SHP77 (cell line): ENCODE measurements around the gene DPH2.

Experiments
- DNase-seq, 2 experiments: peaks; one replicate each; lab custom pipeline; 2025; lab: John Stamatoyannopoulos, UW

Gene DPH2, protein sequence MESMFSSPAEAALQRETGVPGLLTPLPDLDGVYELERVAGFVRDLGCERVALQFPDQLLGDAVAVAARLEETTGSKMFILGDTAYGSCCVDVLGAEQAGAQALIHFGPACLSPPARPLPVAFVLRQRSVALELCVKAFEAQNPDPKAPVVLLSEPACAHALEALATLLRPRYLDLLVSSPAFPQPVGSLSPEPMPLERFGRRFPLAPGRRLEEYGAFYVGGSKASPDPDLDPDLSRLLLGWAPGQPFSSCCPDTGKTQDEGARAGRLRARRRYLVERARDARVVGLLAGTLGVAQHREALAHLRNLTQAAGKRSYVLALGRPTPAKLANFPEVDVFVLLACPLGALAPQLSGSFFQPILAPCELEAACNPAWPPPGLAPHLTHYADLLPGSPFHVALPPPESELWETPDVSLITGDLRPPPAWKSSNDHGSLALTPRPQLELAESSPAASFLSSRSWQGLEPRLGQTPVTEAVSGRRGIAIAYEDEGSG

DNA sequence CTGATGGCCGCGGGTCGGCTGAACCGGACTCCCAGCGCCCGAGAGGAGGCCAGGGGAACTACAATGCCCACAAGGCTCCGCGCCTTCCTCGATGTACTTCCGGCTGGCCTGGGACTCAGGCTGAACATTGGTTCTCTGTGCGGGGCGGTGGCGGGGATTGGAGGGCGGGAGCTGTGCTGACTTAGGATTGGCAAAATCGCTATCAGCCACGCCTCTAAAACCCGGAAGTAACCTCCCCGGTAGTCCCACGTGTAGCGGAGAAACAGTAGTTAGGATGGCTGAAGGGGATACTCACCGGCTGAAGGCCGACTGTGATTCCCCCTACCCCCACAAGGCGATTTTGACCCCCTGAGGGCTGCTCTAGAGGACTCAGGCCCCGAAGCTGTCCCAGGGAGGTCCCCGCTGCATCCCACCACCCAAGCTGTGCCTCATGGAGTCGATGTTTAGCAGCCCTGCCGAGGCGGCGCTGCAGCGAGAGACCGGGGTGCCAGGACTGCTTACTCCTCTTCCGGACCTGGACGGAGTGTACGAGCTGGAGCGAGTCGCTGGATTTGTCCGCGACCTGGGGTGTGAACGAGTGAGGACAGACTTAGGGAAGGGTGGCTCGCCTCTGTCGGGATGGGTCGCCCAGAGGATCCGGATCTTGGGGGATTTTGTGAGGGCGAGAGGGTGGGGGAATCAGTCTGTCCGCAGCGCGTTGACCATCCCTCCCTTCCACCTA, at the start of gene DPH2:
TSS of gene DPH2 (plus strand) at position 265 of the 721 bp plus-strand sequence. CDS start at position 431, 166 bp downstream.
- peak; percentile 96 to 98 for DNase-seq

DNA sequence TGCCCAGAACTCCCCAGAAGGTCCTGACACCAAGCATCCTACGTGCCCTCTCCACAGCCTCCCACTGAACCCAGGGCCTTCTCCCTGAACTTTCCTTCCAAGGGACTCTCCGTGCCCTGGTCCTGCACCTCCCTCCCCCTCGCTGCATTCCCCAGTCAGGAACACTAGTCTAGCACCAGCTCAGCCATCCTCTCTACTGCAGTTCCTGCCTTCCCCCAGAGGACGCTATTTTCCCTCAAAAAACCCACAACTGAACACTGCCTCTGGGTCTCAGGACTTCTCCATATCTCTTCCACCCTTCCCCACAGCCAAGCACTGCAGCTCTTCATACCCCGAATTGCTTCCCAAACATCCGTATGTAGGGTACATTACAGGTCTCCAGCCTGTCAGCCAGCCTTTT, 48.8 kb upstream of the DPH2 start:
- DNase-seq = no peak

DNA sequence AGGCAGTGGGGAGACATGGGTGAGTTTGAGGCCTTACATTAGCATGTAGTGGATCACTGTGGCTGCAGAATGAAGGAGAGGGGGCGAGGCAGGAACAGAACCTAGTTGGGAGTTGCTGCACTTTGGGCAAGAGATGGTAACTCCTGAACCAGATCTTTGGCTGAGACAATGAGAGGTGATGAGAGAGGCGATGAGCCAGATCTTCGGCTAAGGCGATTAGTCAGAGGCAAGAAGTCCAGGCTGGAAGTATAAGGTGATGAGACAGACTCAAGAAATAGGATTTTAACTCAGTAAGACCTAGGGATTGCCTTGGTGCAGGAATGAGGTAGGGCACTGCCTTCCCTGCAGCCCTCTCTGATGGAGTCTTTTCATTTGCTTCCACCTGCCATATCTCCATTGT, 45.3 kb upstream of the DPH2 start:
- no peak for DNase-seq

DNA sequence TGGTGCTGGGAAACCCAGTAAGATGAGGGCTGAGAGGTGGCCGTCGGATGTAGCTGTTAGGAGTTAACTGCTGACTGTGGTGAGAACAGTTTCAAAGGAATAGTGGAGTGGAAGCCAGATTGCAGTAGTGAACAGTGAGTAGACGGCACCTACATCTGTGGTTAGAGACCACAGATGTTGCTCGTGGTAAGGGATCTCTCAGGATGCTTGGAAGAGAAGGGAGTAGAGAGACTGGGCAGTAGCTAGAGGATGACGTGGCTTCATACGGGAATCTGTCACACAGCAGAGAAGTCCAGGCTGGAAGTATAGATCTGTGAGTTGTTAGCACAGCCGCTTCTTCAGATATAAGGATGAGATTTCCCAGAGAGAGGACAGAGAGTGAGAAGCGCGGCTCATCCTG, 44.0 kb upstream of the DPH2 start:
- DNase-seq = no peak

DNA sequence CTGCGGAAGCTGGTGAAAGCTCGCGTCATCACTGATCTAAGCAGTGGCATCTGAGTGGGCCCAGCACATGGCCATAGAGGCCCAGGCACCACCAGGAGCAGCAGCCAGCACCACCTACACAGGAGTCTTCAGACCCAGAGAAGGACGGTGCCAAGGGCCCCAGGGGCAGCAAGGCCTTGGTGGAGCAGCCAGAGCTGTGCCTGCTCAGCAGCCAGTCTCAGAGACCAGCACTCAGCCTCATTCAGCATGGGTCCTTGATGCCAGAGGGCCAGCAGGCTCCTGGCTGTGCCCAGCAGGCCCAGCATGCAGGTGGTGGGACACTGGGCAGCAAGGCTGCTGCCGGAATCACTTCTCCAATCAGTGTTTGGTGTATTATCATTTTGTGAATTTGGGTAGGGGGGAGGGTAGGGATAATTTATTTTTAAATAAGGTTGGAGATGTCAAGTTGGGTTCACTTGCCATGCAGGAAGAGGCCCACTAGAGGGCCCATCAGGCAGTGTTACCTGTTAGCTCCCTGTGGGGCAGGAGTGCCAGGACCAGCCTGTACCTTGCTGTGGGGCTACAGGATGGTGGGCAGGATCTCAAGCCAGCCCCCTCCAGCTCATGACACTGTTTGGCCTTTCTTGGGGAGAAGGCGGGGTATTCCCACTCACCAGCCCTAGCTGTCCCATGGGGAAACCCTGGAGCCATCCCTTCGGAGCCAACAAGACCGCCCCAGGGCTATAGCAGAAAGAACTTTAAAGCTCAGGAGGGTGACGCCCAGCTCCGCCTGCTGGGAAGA, 39.5 kb upstream of the DPH2 start:
- DNase-seq = no peak

DNA sequence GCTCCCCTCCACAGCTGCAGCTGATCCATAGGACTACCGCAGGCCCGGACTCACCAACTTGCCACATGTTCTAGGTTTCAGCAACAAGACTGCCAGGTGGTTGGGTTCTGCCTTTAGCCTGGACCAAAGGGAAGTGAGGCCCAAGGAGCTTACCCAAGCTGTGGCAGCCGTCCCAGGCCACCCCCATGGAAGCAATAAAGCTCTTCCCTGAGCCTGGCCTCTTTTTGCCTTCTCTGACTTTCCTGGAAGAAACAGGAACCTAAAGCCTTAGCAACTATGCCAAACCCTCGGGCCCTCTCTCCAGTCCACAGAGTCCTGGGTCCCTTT, 38.9 kb upstream of the DPH2 start:
- no peak for DNase-seq

DNA sequence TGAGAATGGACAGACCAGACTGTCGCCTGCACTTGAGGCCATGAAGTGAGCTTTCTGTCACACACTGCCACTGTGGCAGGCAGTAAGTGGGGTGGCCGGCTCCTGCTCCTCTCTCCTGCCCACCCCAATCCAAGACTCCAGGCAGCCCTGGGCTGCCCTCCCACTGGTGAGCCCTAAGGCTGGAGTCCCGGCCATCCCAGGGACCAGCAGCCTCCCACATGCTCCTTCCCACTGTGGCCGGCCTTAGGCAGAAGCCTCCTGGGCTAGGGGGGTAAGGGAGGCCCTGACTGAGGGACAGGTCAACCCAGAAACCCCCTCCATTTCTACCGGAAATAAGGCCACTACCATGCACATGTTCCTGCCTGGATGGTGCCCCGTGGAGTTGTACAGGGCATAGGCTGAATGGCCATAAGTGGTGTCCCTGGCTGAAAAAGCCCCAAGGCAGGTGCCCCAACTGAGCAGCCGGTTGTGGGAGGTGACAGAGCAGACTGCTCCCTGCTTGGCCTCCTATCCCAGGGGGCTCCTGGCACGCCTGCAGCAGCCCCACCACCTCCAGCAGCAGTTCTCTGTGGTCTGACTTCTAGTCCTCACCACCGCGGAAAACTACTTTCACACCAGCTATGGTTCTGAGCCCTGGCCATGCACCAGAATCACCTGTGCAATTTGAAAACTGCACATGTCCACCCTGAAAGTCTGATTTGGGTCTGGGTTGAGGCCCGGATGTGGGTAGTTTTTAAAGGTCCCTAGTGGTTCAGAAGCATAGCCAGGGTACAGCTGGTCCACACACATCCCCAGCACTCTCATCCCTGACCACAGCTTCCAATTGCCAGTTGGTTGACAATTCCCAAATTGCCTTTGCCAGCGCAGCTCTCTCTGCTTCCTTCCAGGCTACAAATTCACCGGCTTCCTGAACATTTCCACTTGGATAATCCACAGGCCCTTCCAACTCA, 37.8 kb upstream of the DPH2 start:
- DNase-seq = no peak

DNA sequence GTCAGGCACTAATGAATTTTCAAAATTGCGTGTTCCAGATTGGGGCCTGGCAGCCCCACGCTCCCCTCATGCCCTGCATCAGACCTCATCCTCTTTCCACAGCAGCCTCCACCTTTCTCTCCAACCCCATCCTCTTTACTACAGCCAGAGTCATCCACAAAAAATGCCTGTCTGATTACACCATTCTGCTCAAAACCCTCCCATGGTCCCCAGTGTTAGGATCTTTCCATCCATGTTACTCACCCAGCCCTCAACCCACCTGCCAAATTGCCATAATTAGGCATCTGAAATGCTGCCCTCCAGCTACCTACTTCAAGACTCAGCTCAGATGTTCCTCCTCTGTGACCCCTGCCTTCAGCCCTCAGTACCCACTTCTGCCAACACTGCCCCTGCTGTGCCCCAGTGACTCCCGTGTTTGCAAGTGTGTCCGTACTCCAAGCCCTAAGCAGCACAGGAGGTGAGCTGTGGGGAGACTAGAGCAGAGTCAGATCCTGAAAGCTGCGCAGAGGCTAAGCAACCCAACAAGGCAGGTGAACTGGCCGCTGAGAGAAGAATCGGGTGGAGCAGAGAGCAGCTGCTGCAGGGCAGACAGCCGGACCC, 36.9 kb upstream of the DPH2 start:
- DNase-seq = no peak

DNA sequence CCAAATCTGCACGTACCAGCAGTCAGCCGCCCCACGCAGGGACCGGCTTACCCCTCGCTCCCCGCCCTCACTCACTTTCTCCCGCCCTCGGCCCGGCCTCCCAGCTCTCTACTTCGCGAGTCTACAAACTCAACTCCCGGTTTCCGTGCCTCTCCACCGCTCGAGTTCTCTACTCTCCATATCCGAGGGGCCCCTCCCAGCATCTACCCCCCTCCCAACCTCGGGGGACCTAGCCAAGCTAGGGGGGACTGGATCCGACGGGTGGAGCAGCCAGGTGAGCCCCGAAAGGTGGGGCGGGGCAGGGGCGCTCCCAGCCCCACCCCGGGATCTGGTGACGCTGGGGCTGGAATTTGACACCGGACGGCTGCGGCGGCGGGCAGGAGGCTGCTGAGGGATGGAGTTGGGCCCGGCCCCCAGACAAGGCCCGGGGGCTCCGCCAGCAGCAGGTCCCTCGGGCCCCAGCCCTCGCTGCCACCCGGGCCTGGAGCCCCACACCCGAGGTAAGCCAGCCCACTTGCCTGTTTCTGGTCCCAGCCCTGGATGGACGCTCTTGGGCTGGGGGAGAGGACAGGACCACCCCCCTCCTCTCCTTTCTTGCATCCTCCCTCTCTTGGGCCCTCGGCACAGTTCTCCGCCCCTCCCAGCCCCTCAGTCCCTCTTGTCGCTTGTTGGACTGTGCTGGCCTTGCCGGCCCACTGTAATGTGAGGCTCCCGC, 36.3 kb upstream of the DPH2 start, which contains the start of gene ARTN:
TSS of gene ARTN (plus strand) at position 416 of the 715 bp plus-strand sequence. CDS start 1,856 bp downstream, outside the sequence.
- DNase-seq = no peak

DNA sequence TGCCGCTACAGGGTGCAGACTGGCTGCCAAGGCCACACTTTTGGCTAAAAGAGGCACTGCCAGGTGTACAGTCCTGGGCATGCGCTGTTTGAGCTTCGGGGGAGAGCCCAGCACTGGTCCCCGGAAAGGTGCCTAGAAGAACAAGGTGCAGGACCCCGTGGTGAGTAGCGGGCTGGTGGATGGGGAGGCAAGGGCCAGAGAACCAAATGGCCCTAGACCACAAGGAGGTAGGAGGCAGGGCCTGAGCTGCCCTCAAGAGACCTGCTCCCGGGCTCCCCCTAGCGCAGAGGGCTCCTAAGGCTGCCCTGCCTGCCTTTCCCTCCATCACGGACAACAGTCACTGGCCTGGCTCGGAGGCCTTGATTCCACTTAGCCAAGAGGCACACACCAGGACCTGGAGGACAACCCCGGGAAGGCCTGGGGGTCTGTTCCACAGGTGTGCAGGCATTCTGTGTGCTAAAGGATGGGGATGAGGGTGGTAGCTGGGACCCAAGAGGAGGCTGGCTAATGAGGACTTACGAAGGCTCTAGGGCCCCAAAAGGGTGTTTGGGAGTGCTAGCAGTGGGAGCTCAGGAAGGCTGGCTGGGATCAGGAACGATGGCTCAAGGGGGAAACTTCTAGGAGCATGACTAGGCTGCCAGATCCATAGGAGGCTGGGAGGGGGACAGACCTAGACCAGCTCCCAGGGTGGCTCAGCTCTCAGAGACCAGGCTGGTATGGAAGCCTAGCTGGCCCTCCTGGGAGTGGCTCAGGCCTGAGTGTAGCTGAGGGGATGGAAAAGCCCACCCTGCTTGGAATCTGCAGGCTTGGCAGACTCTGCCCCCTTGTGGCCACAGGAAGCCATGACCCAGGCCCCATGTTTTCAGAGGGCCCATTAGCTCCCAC, 35.5 kb upstream of the DPH2 start:
- peak; percentile 40 to 72 for DNase-seq

DNA sequence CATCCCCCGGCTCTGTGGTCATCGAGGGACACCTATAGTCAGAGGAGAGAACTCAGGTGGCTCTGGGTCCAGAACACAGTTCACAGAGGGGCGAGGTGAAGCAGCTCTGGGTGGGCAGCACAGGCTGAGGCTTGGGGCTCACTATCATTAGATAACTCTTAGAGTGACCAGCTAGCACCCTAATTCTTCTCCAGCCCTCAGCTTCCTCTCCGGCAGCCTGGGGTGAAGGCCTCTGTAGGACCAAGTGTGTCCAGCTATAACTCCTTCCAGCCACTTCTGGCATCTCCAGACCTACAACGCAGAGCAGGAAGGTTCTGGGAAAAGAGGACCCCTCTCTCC, 34.9 kb upstream of the DPH2 start:
- DNase-seq = no peak

DNA sequence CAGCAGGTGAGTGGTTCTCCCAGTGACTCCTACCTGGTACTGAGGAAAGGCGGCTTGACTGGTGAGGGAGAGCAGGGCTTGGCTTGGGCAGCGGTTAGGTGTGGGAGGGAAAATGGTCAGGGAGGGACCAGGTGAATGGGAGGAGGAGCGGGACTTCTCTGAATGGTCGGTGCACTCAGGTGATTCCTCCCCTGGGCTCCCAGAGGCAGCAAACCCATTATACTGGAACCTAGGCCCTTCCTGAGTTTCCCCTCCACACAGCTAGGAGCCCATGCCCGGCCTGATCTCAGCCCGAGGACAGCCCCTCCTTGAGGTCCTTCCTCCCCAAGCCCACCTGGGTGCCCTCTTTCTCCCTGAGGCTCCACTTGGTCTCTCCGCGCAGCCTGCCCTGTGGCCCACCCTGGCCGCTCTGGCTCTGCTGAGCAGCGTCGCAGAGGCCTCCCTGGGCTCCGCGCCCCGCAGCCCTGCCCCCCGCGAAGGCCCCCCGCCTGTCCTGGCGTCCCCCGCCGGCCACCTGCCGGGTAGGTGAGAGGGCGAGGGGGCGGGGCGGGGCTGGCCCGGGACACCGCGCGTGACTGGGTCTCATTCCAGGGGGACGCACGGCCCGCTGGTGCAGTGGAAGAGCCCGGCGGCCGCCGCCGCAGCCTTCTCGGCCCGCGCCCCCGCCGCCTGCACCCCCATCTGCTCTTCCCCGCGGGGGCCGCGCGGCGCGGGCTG, 33.9 kb upstream of the DPH2 start:
- no peak for DNase-seq

DNA sequence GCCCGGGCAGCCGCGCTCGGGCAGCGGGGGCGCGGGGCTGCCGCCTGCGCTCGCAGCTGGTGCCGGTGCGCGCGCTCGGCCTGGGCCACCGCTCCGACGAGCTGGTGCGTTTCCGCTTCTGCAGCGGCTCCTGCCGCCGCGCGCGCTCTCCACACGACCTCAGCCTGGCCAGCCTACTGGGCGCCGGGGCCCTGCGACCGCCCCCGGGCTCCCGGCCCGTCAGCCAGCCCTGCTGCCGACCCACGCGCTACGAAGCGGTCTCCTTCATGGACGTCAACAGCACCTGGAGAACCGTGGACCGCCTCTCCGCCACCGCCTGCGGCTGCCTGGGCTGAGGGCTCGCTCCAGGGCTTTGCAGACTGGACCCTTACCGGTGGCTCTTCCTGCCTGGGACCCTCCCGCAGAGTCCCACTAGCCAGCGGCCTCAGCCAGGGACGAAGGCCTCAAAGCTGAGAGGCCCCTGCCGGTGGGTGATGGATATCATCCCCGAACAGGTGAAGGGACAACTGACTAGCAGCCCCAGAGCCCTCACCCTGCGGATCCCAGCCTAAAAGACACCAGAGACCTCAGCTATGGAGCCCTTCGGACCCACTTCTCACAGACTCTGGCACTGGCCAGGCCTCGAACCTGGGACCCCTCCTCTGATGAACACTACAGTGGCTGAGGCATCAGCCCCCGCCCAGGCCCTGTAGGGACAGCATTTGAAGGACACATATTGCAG, 33.2 kb upstream of the DPH2 start:
- peak; percentile 30 for DNase-seq

DNA sequence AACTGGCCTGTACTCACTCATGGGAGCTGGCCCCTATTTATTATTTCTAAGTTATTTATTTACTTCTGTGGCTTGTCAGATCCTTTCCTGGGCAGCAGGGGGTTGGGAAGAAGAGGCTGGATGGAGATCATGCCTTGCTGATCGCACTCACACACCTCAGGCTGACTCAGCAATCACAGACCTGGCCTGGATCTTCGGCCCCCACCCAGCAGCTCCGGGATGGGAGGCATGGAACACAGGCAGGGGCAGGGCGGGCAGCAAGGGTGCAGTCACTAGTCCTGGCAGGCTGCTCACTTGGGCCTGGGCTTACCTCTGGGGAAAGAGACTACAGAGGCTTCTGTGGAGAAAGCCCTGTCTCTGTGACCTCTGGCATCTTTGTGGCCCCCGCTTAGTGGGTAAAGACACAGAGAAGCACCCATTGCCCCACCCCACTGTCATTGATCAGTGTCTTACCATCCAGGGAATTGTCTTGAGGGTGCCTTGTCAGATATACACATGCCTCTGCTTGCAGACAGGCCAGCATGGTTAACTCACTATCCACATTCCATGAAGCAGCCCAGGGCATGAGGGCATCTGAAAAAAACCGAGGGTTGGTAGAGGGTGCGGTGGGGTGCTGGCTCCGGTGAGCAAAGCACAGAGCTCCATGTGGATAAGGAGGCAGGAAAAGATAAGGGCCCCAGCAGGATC, 32.5 kb upstream of the DPH2 start:
- no peak for DNase-seq

DNA sequence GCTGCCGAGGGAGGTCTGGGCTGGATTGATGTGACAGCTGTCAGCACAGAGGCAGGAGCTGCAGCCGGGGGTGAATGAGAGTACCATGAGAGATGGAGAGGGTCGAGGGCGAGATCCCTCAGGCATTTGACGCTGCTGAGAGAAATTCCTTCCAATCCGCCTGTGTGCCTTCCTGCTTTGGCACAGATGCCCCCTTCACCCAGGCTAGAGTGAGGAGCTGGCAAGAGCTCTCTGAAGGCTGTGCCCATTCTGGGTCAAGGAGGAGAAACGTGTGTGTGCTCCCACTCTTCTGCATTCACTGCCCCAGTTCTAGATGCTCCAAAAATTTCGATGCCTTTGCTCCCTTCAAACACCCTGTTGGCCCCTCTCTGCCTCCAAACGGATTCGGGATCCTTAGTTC, 31.4 kb upstream of the DPH2 start:
- DNase-seq = no peak

DNA sequence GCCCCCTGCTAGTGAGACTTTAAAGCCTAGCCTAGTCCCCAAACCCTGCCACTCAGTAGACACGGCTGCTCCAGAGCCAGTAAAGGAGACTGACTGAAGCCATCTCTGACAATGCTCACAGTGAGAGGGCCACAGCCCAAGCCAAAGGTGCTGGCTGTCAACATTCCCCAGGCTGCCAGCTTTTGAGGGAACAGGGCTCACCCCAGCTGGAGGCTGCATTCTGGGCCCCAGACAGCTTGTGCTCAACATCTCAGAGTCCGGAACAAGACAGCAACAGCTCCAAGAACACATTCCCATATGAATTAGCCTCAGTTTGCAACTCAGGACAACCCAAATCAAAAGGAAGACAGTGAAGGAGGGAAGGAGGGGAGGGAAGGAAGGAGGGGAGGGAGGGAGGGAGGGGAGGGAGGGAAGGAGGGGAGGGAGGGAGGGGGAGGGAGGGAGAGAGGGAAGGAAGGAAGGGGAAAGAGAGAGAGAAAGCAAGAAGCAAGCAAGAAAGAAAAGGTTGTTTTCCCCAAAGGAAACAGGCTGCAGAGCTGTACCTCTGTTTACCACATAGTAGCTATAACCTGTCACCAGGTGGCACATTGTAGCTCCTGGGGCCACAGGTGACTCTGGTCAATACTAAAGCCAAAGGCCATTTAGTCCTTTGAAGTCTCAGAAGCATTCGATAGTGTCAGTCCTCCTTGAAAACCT, 30.8 kb upstream of the DPH2 start:
- DNase-seq = no peak

DNA sequence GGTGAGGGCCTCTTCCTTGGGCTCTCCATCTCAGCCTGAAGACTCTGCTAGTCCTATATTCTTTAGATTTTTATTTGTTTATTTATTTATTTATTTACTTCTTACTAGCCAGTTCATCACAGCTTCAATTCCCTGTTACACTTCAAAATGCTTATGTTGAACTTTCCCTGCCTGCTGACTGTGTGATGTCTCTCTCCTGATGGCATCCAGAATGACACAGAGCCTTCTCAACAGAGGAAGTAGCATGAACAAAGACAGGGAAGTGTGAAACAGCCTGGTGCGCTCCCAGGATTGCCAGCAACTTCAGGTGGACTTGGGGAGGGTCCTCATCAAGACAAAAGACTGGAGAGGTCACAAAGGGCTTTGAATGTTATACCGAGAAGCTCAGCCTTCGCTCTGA, 27.4 kb upstream of the DPH2 start:
- DNase-seq = no peak
